HCT116 (cell line): ENCODE measurements around the gene NDUFB7.
"Not testable (repeated sequence)": the region's sequence is repeated elsewhere in the genome, so short reads cannot be mapped to it uniquely, and the experiment has no call there.

Source experiments
- CTCF ChIP-seq, 3 experiments: fragments of 200-600 bp in 1 of 3; sonication (generic) in 1 of 3; IDR thresholded peaks in 2 of 3; conservative IDR thresholded peaks in 1 of 3; 2 replicates each; pipeline ENCODE4 v1.5.1; 2012 to 2017; ENCODE audit warnings: low read depth in 2 of 3, low read length in 2 of 3, antibody characterized with exemption in 1 of 3, borderline replicate concordance in 1 of 3, control low read depth in 1 of 3, mild to moderate bottlenecking in 1 of 3, mixed read lengths in 1 of 3, mixed run types in 1 of 3, moderate library complexity in 1 of 3; ENCODE audit not compliant: insufficient read depth in 1 of 3
- POLR2AphosphoS5 ChIP-seq: IDR thresholded peaks from 2 replicates; pipeline ENCODE4 v1.6.1; 2011; ENCODE audit warnings: mild to moderate bottlenecking, low read depth, low read length, moderate library complexity
- RAD21 ChIP-seq: IDR thresholded peaks from 2 replicates; pipeline ENCODE4 v1.6.1; 2012; ENCODE audit warnings: low read depth, mild to moderate bottlenecking

GRCh38 chr19:14541979-14542378, 29.9 kb downstream of the NDUFB7 start:
- not testable (repeated sequence) for TF ChIP-seq POLR2AphosphoS5; CTCF (IDR thresholded peaks at IDR 0.05 in 2 of 3, conservative IDR thresholded peaks at IDR 0.05 in 1 of 3; ENCODE audit: borderline replicate concordance in 1 of 3, insufficient read depth in 1 of 3, low read depth in 2 of 3, low read length in 2 of 3); RAD21
